Endodermal cell (in vitro differentiated cells): ENCODE measurements around the gene S100Z. TPM values are rescaled to one million over a fixed set of nuclear protein-coding genes. Genes with fewer than 3 reads are reported as not detected.
A peak's percentile ranks its signal among the peaks of the same experiment; 100 is the strongest.

Experiments used
- DNase-seq: peaks from one replicate; pipeline ENCODE4 v3.0.0-alpha.2; 2017
- H3K27ac ChIP-seq: 2 replicates; pipeline ENCODE4 v1.5.1; 2013; ENCODE audit warnings: mild to moderate bottlenecking, low read depth, low read length, moderate library complexity
- H3K27me3 ChIP-seq: 2 replicates; pipeline ENCODE4 v1.6.1; 2013; ENCODE audit warnings: mild to moderate bottlenecking, low read length, moderate library complexity; ENCODE audit not compliant: insufficient read depth, control insufficient read depth, poor library complexity, severe bottlenecking
- H3K36me3 ChIP-seq: 2 replicates; pipeline ENCODE4 v1.7.0; 2013; ENCODE audit warnings: mild to moderate bottlenecking, low read length, moderate library complexity; ENCODE audit not compliant: control insufficient read depth, insufficient read depth
- H3K4me1 ChIP-seq: one replicate; pipeline ENCODE4 v1.7.0; 2013; ENCODE audit warnings: low read length; ENCODE audit not compliant: control insufficient read depth, insufficient read depth
- H3K4me3 ChIP-seq: 2 replicates; pipeline ENCODE4 v1.5.1; 2013; ENCODE audit warnings: mild to moderate bottlenecking, low read length, moderate library complexity
- H3K9ac ChIP-seq: 2 replicates; pipeline ENCODE4 v1.6.1; 2013; ENCODE audit warnings: mild to moderate bottlenecking, low read length, moderate library complexity; ENCODE audit not compliant: poor library complexity, severe bottlenecking; ENCODE audit errors: extremely low read depth
- H3K9me3 ChIP-seq: 2 replicates; pipeline ENCODE4 v1.6.1; 2013; ENCODE audit warnings: mild to moderate bottlenecking, low read length, moderate library complexity; ENCODE audit not compliant: control insufficient read depth
- H3K27ac Mint-ChIP-seq: 2 replicates; pipeline ENCODE4 v1.8.0; 2020; ENCODE audit warnings: mixed read lengths
- H3K27me3 Mint-ChIP-seq: 2 replicates; pipeline ENCODE4 v1.8.0; 2021; ENCODE audit warnings: mild to moderate bottlenecking, mixed read lengths; ENCODE audit not compliant: insufficient read depth
- H3K36me3 Mint-ChIP-seq: 2 replicates; pipeline ENCODE4 v1.8.0; 2020; ENCODE audit warnings: low read depth, mixed read lengths
- H3K4me1 Mint-ChIP-seq: 2 replicates; pipeline ENCODE4 v1.8.0; 2020; ENCODE audit warnings: mixed read lengths
- H3K4me3 Mint-ChIP-seq: 2 replicates; pipeline ENCODE4 v1.8.0; 2020; ENCODE audit warnings: mild to moderate bottlenecking, moderate library complexity, mixed read lengths
- H3K9me3 Mint-ChIP-seq: 2 replicates; pipeline ENCODE4 v1.8.0; 2020; ENCODE audit warnings: mild to moderate bottlenecking, mixed read lengths
- CTCF ChIP-seq: fragments of 200-600 bp; sonication (generic); conservative IDR thresholded peaks from 2 replicates; pipeline ENCODE4 v1.5.0; 2021; ENCODE audit warnings: antibody characterized with exemption, mild to moderate bottlenecking
- WGBS, 2 experiments: methylation state at CpG; one replicate each; pipeline versions ENCODE4 v1.1.5 to v1.1.7; 2013; ENCODE audit warnings: missing lambda C conversion rate in 2 of 2, mixed read lengths in 1 of 2; ENCODE audit not compliant: insufficient coverage in 1 of 2, insufficient read length in 1 of 2; 5-methylcytosine and 5-hydroxymethylcytosine counted together
- total RNA-seq, 2 donors: library from RNA; stranded (reverse); fragmentation: NEBNext Ultra II Directional in 1 of 2; extraction: Animal tissue kit (Norgen Biotek cat#: 25700) in 1 of 2; gene quantifications; 2 replicates in 1 of 2; 3 replicates in 1 of 2; pipeline ENCODE4 v1.2.1, GENCODE V29; 2021

The S100Z gene
- total RNA-seq, 2 donors from 2014 or later, result 17.2 to 18.3 TPM

GRCh38 chr5:76954383-76954763 lies 104.6 kb downstream of the S100Z start:
- no peaks in the 10 kb centered on the region for H3K9me3 ChIP-seq
- H3K4me3 ChIP-seq, result peak overlapping the region; percentile 71
- peak; percentile 53 for DNase-seq
- no peak overlapping the region for H3K27ac Mint-ChIP-seq
- H3K27ac ChIP-seq, result no peak overlapping the region
- no peak for TF ChIP-seq CTCF
- no peak overlapping the region for H3K9ac ChIP-seq
- H3K36me3 ChIP-seq, result no peaks in the 10 kb centered on the region
- peaks cover 17% of the 10 kb centered on the region for H3K4me1 Mint-ChIP-seq
- H3K4me3 Mint-ChIP-seq, result peak overlapping the region; percentile 64
- H3K27me3 ChIP-seq, result peaks cover 49% of the 10 kb centered on the region
- H3K4me1 ChIP-seq, result peaks cover 3% of the 10 kb centered on the region
- H3K9me3 Mint-ChIP-seq, result peaks cover 1% of the 10 kb centered on the region
- WGBS, 2 experiments, result 39 to 44% methylated on average over 6 to 25 of the region's 25 CpGs
- H3K27me3 Mint-ChIP-seq, result peaks cover 52% of the 10 kb centered on the region
- peaks cover 31% of the 10 kb centered on the region for H3K36me3 Mint-ChIP-seq

- Mint-ChIP-seq H3K4me1 (peaks cover 22% of the 10 kb centered on the region), H3K9me3 (peaks cover 1% of the 10 kb centered on the region), H3K4me3 (no peak overlapping the region)
These were observed 106.2 kb downstream of the S100Z start for GRCh38 chr5:76956033-76956432.

GRCh38 chr5:76958991-76959767 lies 109.4 kb downstream of the S100Z start:
- Mint-ChIP-seq H3K4me1 (peaks cover 23% of the 10 kb centered on the region), H3K9me3 (peaks cover 1% of the 10 kb centered on the region), H3K4me3 (no peak overlapping the region), H3K36me3 (peaks cover 65% of the 10 kb centered on the region), H3K27me3 (peaks cover 17% of the 10 kb centered on the region), H3K27ac (no peak overlapping the region)
- Histone ChIP-seq H3K4me1 (peaks cover 2% of the 10 kb centered on the region), H3K9ac (no peak overlapping the region), H3K9me3 (no peaks in the 10 kb centered on the region), H3K4me3 (no peak overlapping the region), H3K27me3 (peaks cover 16% of the 10 kb centered on the region), H3K27ac (no peak overlapping the region), H3K36me3 (no peaks in the 10 kb centered on the region)
- 92 to 94% methylated on average over 3 to 5 of the region's 5 CpGs for WGBS, 2 experiments
- DNase-seq, result no peak
- TF ChIP-seq CTCF, result no peak

More at GRCh38 chr5:76956033-76956432, 106.2 kb downstream of the S100Z start:
- WGBS, 2 experiments, result 78 to 87% methylated on average over 2 of the region's 2 CpGs
- Histone ChIP-seq H3K27ac (no peak overlapping the region), H3K9me3 (no peaks in the 10 kb centered on the region), H3K4me1 (peaks cover 3% of the 10 kb centered on the region), H3K9ac (no peak overlapping the region), H3K4me3 (no peak overlapping the region), H3K36me3 (no peaks in the 10 kb centered on the region), H3K27me3 (peaks cover 48% of the 10 kb centered on the region)
- H3K27me3 Mint-ChIP-seq, result peaks cover 47% of the 10 kb centered on the region
- H3K36me3 Mint-ChIP-seq, result peaks cover 42% of the 10 kb centered on the region
- TF ChIP-seq CTCF, result no peak
- no peak for DNase-seq
- no peak overlapping the region for H3K27ac Mint-ChIP-seq
